Lower leg skin (tissue), 3 donors: Measurements from ENCODE around the gene TBC1D2.

Experiments
- POLR2A ChIP-seq, 2 donors: fragments of 450-650 bp; IDR thresholded peaks; one replicate each; pipeline ENCODE4 v1.6.1; 2016 to 2017; ENCODE audit warnings: antibody characterized with exemption in 2 of 2, mild to moderate bottlenecking in 1 of 2, moderate library complexity in 1 of 2
- TF ChIP-seq, protein P1 (sequence below), 3 donors: fragments of 450-650 bp; IDR thresholded peaks; one replicate each; pipeline ENCODE4 v1.5.1; 2016; ENCODE audit warnings: antibody characterized with exemption in 3 of 3, mild to moderate bottlenecking in 3 of 3, moderate library complexity in 2 of 3

GRCh38 chr9:98255061-98255577 is 330 bp downstream of the TBC1D2 start:
- TF ChIP-seq, protein P1, sequence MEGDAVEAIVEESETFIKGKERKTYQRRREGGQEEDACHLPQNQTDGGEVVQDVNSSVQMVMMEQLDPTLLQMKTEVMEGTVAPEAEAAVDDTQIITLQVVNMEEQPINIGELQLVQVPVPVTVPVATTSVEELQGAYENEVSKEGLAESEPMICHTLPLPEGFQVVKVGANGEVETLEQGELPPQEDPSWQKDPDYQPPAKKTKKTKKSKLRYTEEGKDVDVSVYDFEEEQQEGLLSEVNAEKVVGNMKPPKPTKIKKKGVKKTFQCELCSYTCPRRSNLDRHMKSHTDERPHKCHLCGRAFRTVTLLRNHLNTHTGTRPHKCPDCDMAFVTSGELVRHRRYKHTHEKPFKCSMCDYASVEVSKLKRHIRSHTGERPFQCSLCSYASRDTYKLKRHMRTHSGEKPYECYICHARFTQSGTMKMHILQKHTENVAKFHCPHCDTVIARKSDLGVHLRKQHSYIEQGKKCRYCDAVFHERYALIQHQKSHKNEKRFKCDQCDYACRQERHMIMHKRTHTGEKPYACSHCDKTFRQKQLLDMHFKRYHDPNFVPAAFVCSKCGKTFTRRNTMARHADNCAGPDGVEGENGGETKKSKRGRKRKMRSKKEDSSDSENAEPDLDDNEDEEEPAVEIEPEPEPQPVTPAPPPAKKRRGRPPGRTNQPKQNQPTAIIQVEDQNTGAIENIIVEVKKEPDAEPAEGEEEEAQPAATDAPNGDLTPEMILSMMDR (IDR thresholded peaks at IDR 0.05): no peak
- no peak for TF ChIP-seq POLR2A (IDR thresholded peaks at IDR 0.05)
